HUES48 (cell line): ENCODE results near the gene KRTCAP3.
A peak's percentile ranks its signal among the peaks of the same experiment; 100 is the strongest.
"Not testable (repeated sequence)": the region's sequence is repeated elsewhere in the genome, so short reads cannot be mapped to it uniquely, and the experiment has no call there.

ENCODE experiments used
- H3K27ac ChIP-seq: one replicate; pipeline ENCODE4 v1.7.0; 2013; ENCODE audit warnings: low read depth, low read length, inconsistent platforms
- H3K27me3 ChIP-seq: 2 replicates; pipeline ENCODE4 v1.6.1; 2013; ENCODE audit warnings: mild to moderate bottlenecking, low read length; ENCODE audit not compliant: control insufficient read depth, insufficient read depth
- H3K36me3 ChIP-seq: 2 replicates; pipeline ENCODE4 v1.6.1; 2013; ENCODE audit warnings: low read length; ENCODE audit not compliant: control insufficient read depth, insufficient read depth
- H3K4me1 ChIP-seq: 2 replicates; pipeline ENCODE4 v1.6.1; 2013; ENCODE audit warnings: mild to moderate bottlenecking, low read length; ENCODE audit not compliant: control insufficient read depth, insufficient read depth
- H3K4me3 ChIP-seq: 2 replicates; pipeline ENCODE4 v1.5.1; 2013; ENCODE audit warnings: mild to moderate bottlenecking, low read depth, low read length
- H3K9ac ChIP-seq: 2 replicates; pipeline ENCODE4 v1.6.1; 2013; ENCODE audit warnings: mild to moderate bottlenecking, low read depth, low read length, moderate library complexity
- H3K9me3 ChIP-seq: 2 replicates; pipeline ENCODE4 v1.6.1; 2013; ENCODE audit warnings: low read length; ENCODE audit not compliant: control insufficient read depth, insufficient read depth

KRTCAP3 gene

DNA sequence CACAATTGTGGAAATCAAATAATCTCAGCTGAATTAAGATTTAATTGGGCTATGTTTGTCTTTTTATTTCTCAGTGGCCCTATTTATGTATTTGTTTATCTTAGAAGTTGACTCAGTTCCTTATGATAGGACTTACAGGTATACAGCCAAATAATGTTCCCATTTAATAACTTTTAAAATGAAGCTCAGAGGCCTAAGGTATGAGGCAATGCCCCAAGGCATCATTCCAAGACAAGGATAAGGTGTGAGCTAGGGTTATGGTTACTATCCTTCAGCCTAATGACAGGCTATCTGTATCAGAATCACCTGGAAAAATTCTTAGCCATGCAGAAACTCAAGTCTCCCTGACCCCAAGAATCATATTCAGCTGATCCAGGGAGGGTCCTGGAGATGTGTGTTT, 21.2 kb upstream of the KRTCAP3 start:
- Histone ChIP-seq H3K27ac (no peak overlapping the region), H3K36me3 (no peaks in the 10 kb centered on the region), H3K27me3 (no peaks in the 10 kb centered on the region), H3K9ac (no peak overlapping the region), H3K4me1 (no peaks in the 10 kb centered on the region), H3K4me3 (no peak overlapping the region), H3K9me3 (no peaks in the 10 kb centered on the region)

- Histone ChIP-seq H3K9ac (no peak overlapping the region), H3K27me3 (no peaks in the 10 kb centered on the region), H3K4me3 (no peak overlapping the region), H3K27ac (no peak overlapping the region), H3K36me3 (no peaks in the 10 kb centered on the region), H3K4me1 (no peaks in the 10 kb centered on the region), H3K9me3 (no peaks in the 10 kb centered on the region)
Observed at GRCh38 chr2:27421660-27422250, 20.4 kb upstream of the KRTCAP3 start.

GRCh38 chr2:27422958-27423357, 19.2 kb upstream of the KRTCAP3 start:
- Histone ChIP-seq H3K36me3 (no peaks in the 10 kb centered on the region), H3K9me3 (no peaks in the 10 kb centered on the region), H3K4me1 (peaks cover 4% of the 10 kb centered on the region), H3K4me3 (no peak overlapping the region), H3K9ac (no peak overlapping the region), H3K27ac (no peak overlapping the region), H3K27me3 (no peaks in the 10 kb centered on the region)

DNA sequence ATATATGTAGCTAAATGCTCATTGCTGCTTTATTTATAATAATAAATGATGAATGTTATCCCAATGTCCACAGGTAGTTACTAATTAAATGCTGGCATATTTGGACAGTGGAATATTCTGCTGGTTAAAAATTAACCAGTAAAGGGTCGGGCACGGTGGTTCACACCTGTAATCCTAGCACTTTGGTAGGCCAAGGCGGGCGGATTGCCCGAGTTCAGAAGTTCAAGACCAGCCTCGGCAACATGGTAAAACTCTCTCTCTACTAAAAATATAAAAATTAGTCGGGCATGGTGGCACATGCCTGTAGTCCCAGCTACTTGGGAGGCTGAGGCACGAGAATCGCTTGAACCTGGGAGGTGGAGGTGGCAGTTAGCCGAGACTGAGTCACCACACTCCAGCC, 17.1 kb upstream of the KRTCAP3 start:
- not testable (repeated sequence) for H3K9me3 ChIP-seq, H3K36me3 ChIP-seq, H3K27ac ChIP-seq, H3K4me3 ChIP-seq, H3K4me1 ChIP-seq, H3K9ac ChIP-seq, H3K27me3 ChIP-seq

- peak overlapping the region; percentile 75 for H3K9ac ChIP-seq
Observed at GRCh38 chr2:27427863-27428212, 14.3 kb upstream of the KRTCAP3 start.

GRCh38 chr2:27428213-27428977, 13.8 kb upstream of the KRTCAP3 start, which contains the start of gene NRBP1:
Gene NRBP1 (plus strand): TSS chr2:27428631. CDS start chr2:27433274, 4,643 bp downstream.
- Histone ChIP-seq H3K4me3 (peak within 1 kb of the TSS; percentile 97), H3K36me3 (peaks cover 4% of the 10 kb centered on the region), H3K9ac (peak within 1 kb of the TSS; percentile 87), H3K27me3 (no peaks in the 10 kb centered on the region), H3K9me3 (no peaks in the 10 kb centered on the region), H3K4me1 (peaks cover 11% of the 10 kb centered on the region), H3K27ac (peak within 1 kb of the TSS; percentile 97)

More at GRCh38 chr2:27427863-27428212, 14.3 kb upstream of the KRTCAP3 start:
- Histone ChIP-seq H3K9me3 (no peaks in the 10 kb centered on the region), H3K27me3 (no peaks in the 10 kb centered on the region), H3K36me3 (no peaks in the 10 kb centered on the region), H3K4me3 (peak overlapping the region; percentile 97), H3K4me1 (peaks cover 11% of the 10 kb centered on the region), H3K27ac (peak overlapping the region; percentile 97)

- H3K9ac ChIP-seq = peak overlapping the region; percentile 87
- H3K36me3 ChIP-seq = peaks cover 11% of the 10 kb centered on the region
- no peaks in the 10 kb centered on the region for H3K9me3 ChIP-seq
- peaks cover 11% of the 10 kb centered on the region for H3K4me1 ChIP-seq
- peak overlapping the region; percentile 97 for H3K27ac ChIP-seq
- H3K27me3 ChIP-seq = no peaks in the 10 kb centered on the region
- peak overlapping the region; percentile 97 for H3K4me3 ChIP-seq
Observed at GRCh38 chr2:27428978-27429541, 13.1 kb upstream of the KRTCAP3 start.

- Histone ChIP-seq H3K9me3 (no peaks in the 10 kb centered on the region), H3K4me1 (peaks cover 11% of the 10 kb centered on the region), H3K27me3 (no peaks in the 10 kb centered on the region), H3K27ac (no peak overlapping the region), H3K9ac (no peak overlapping the region), H3K36me3 (peaks cover 34% of the 10 kb centered on the region), H3K4me3 (no peak overlapping the region)
Observed at GRCh38 chr2:27431395-27431794, 10.8 kb upstream of the KRTCAP3 start.

DNA sequence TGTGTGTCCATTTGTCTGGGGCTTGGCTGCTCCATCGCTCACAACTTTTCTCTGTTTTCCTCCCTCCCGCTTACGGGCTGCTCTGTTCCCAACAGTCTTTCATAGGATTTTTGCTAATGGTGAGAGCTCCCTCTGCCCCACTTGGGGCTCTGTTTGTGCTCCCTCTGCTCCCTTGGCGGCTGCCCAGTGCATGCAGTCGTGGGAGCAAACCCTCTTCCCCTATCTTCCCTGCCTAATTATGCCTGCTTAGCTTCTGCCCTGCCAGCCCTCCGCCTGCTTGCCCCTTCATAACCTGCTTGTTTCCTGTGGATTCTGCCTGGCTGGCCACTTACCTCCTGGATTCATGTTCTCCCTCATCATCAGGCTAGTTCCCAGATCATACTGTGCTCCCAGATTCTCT, 6.6 kb upstream of the KRTCAP3 start:
- no peaks in the 10 kb centered on the region for H3K4me1 ChIP-seq
- H3K27me3 ChIP-seq = no peaks in the 10 kb centered on the region
- no peaks in the 10 kb centered on the region for H3K9me3 ChIP-seq
- peaks cover 69% of the 10 kb centered on the region for H3K36me3 ChIP-seq
- H3K4me3 ChIP-seq = no peak overlapping the region
- H3K9ac ChIP-seq = no peak overlapping the region
- H3K27ac ChIP-seq = no peak overlapping the region

DNA sequence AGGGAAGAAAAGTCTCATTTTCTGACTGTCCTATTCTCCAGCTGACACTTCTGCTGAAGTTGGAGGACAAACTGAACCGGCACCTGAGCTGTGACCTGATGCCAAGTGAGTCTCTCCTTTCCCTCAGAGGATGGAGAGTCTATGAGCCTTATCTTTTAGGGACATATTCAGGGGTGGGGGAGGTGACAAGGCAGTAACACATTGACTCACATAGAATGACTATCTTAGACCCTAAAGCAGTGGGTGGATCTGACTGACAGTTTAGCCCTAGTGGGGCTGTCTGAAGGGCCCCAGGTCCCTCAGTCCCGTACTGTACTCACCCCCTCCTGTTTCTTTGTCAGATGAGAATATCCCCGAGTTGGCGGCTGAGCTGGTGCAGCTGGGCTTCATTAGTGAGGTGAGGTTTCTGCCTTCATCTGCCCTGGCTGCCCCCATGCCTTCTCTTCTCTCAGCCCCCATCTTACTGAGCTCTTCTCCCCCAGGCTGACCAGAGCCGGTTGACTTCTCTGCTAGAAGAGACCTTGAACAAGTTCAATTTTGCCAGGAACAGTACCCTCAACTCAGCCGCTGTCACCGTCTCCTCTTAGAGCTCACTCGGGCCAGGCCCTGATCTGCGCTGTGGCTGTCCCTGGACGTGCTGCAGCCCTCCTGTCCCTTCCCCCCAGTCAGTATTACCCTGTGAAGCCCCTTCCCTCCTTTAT, 805 bp upstream of the KRTCAP3 start:
- H3K9me3 ChIP-seq = no peaks in the 10 kb centered on the region
- no peaks in the 10 kb centered on the region for H3K27me3 ChIP-seq
- H3K4me3 ChIP-seq = no peak overlapping the region; the same call in 1 of the 2 replicates
- peaks cover 66% of the 10 kb centered on the region for H3K36me3 ChIP-seq
- H3K27ac ChIP-seq = peak overlapping the region; percentile 60
- peaks cover 6% of the 10 kb centered on the region; the same call in 1 of the 2 replicates for H3K4me1 ChIP-seq
- H3K9ac ChIP-seq = no peak overlapping the region

- peak overlapping the region; percentile 42 for H3K27ac ChIP-seq
Observed at GRCh38 chr2:27442920-27443282, 720 bp downstream of the KRTCAP3 start.

More at GRCh38 chr2:27442920-27443282, 720 bp downstream of the KRTCAP3 start:
- H3K36me3 ChIP-seq = peaks cover 60% of the 10 kb centered on the region
- peaks cover 6% of the 10 kb centered on the region; the same call in 1 of the 2 replicates for H3K4me1 ChIP-seq
- no peaks in the 10 kb centered on the region for H3K9me3 ChIP-seq
- H3K4me3 ChIP-seq = peak overlapping the region; percentile 68
- peak overlapping the region; percentile 72 for H3K9ac ChIP-seq
- H3K27me3 ChIP-seq = no peaks in the 10 kb centered on the region
